CD14-positive monocyte (primary cell): ENCODE results near the gene DLG1. TPM values are rescaled to one million over a fixed set of nuclear protein-coding genes. Genes with fewer than 3 reads are reported as not detected.

Experiments used
- DNase-seq, 3 donors: peaks; one replicate each; pipeline ENCODE4 v3.0.0-alpha.2; 2011 to 2022
- H2AFZ ChIP-seq: 2 replicates; pipeline ENCODE4 v1.6.0; 2012; ENCODE audit warnings: mild to moderate bottlenecking, low read depth, low read length, inconsistent platforms; ENCODE audit not compliant: insufficient read depth, poor library complexity, severe bottlenecking
- H3K27ac ChIP-seq, 2 donors: 1 replicate in 1 of 2; 2 replicates in 1 of 2; pipeline ENCODE4 v1.5.1; 2012 to 2013; ENCODE audit warnings: low read length in 2 of 2, control low read depth in 1 of 2, inconsistent platforms in 1 of 2, low read depth in 1 of 2, mild to moderate bottlenecking in 1 of 2
- H3K27me3 ChIP-seq, 2 donors: one replicate each; pipeline versions ENCODE4 v1.6.0 to v1.6.1; 2011 to 2013; ENCODE audit warnings: low read length in 2 of 2; ENCODE audit not compliant: control insufficient read depth in 2 of 2, insufficient read depth in 2 of 2
- H3K36me3 ChIP-seq, 2 donors: replicated peaks in 1 of 2; 1 replicate in 1 of 2; 2 replicates in 1 of 2; pipeline versions ENCODE4 v1.5.1 to v1.6.1; 2012 to 2013; ENCODE audit warnings: low read length in 2 of 2, control low read depth in 1 of 2, inconsistent platforms in 1 of 2, mild to moderate bottlenecking in 1 of 2; ENCODE audit not compliant: insufficient read depth in 2 of 2, control insufficient read depth in 1 of 2
- H3K4me1 ChIP-seq, 2 donors: 1 replicate in 1 of 2; 2 replicates in 1 of 2; pipeline versions ENCODE4 v1.5.1 to v1.6.1; 2012 to 2013; ENCODE audit warnings: low read length in 2 of 2, control low read depth in 1 of 2, inconsistent platforms in 1 of 2, mild to moderate bottlenecking in 1 of 2, moderate library complexity in 1 of 2; ENCODE audit not compliant: insufficient read depth in 2 of 2, control insufficient read depth in 1 of 2
- H3K4me2 ChIP-seq: replicated peaks from 2 replicates; pipeline ENCODE3; 2012; ENCODE audit warnings: low read length, moderate library complexity, mild to moderate bottlenecking; ENCODE audit not compliant: poor library complexity, severe bottlenecking; ENCODE audit errors: extremely low read depth
- H3K4me3 ChIP-seq, 3 experiments: fragments of 200-600 bp in 1 of 3; sonication (generic) in 1 of 3; replicated peaks in 1 of 3; 1 replicate in 2 of 3; 2 replicates in 1 of 3; pipeline ENCODE4 v1.5.1; 2011 to 2013; ENCODE audit warnings: low read length in 3 of 3, mild to moderate bottlenecking in 3 of 3, control low read depth in 2 of 3, low read depth in 2 of 3, inconsistent platforms in 1 of 3, moderate library complexity in 1 of 3
- H3K79me2 ChIP-seq: 2 replicates; pipeline ENCODE4 v1.6.0; 2012; ENCODE audit warnings: mild to moderate bottlenecking, control low read depth, inconsistent platforms, low read length, moderate library complexity; ENCODE audit not compliant: insufficient read depth
- H3K9ac ChIP-seq: 2 replicates; pipeline ENCODE4 v1.6.0; 2017; ENCODE audit warnings: low read length, mild to moderate bottlenecking; ENCODE audit not compliant: insufficient read depth, poor library complexity, severe bottlenecking
- H3K9me3 ChIP-seq, 2 donors: replicated peaks in 1 of 2; 1 replicate in 1 of 2; 2 replicates in 1 of 2; pipeline versions ENCODE4 v1.5.1 to v1.6.1; 2012 to 2013; ENCODE audit warnings: low read length in 2 of 2, control low read depth in 1 of 2; ENCODE audit not compliant: control insufficient read depth in 1 of 2, insufficient read depth in 1 of 2
- H4K20me1 ChIP-seq: 2 replicates; pipeline ENCODE4 v1.6.0; 2012; ENCODE audit warnings: mild to moderate bottlenecking, low read length, control low read depth, moderate library complexity; ENCODE audit not compliant: insufficient read depth
- H3K27ac Mint-ChIP-seq, 7 donors: one replicate each; pipeline ENCODE4 v1.8.0; 2020; ENCODE audit warnings: mild to moderate bottlenecking in 7 of 7, mixed read lengths in 7 of 7, moderate library complexity in 6 of 7, inconsistent platforms in 2 of 7
- H3K27me3 Mint-ChIP-seq, 3 donors: one replicate each; pipeline ENCODE4 v1.8.0; 2021 to 2022; ENCODE audit warnings: low read depth in 3 of 3, mild to moderate bottlenecking in 3 of 3, mixed read lengths in 3 of 3, moderate library complexity in 3 of 3, inconsistent platforms in 1 of 3
- H3K36me3 Mint-ChIP-seq, 2 donors: one replicate each; pipeline ENCODE4 v1.8.0; 2020; ENCODE audit warnings: mixed read lengths in 2 of 2, inconsistent platforms in 1 of 2, mild to moderate bottlenecking in 1 of 2
- H3K4me1 Mint-ChIP-seq: one replicate; pipeline ENCODE4 v1.8.0; 2020; ENCODE audit warnings: mild to moderate bottlenecking, mixed read lengths
- H3K4me3 Mint-ChIP-seq, 2 donors: one replicate each; pipeline ENCODE4 v1.8.0; 2020; ENCODE audit warnings: mild to moderate bottlenecking in 2 of 2, mixed read lengths in 2 of 2, moderate library complexity in 1 of 2
- H3K9me3 Mint-ChIP-seq, 7 donors: one replicate each; pipeline ENCODE4 v1.8.0; 2020 to 2022; ENCODE audit warnings: mixed read lengths in 7 of 7, mild to moderate bottlenecking in 6 of 7, moderate library complexity in 6 of 7, inconsistent platforms in 2 of 7
- WGBS: methylation state at CpG from one replicate; pipeline ENCODE4 v1.1.5; 2013; ENCODE audit warnings: missing lambda C conversion rate; ENCODE audit not compliant: insufficient coverage; 5-methylcytosine and 5-hydroxymethylcytosine counted together
- intact Hi-C, 2 donors: fragments of 100-400 bp; cut with micrococcal nuclease; formaldehyde crosslinking; loops; one replicate each; pipeline versions ENCODE4 v1.15.0 to v1.15.1; 2023
- polyA plus RNA-seq, 3 donors: library from polyadenylated mRNA; depleted of rRNA in 1 of 3; unstranded in 2 of 3; stranded (reverse) in 1 of 3; fragments of 300-500 nt in 2 of 3; fragments of >200 nt in 1 of 3; fragmentation: Illumina TruSeq in 2 of 3; gene quantifications; 1 replicate in 2 of 3; 2 replicates in 1 of 3; pipeline ENCODE4 v1.2.3, GENCODE V29; 2012 to 2021
- TF ChIP-seq, protein P1 (sequence below): fragments of 200-600 bp; IDR thresholded peaks from one replicate; pipeline ENCODE4 v1.8.0; 2022; ENCODE audit warnings: antibody characterized with exemption, mild to moderate bottlenecking

DLG1 gene
- polyA plus RNA-seq, 3 donors: 6.5 to 21.9 (median 10.2) TPM

DNA sequence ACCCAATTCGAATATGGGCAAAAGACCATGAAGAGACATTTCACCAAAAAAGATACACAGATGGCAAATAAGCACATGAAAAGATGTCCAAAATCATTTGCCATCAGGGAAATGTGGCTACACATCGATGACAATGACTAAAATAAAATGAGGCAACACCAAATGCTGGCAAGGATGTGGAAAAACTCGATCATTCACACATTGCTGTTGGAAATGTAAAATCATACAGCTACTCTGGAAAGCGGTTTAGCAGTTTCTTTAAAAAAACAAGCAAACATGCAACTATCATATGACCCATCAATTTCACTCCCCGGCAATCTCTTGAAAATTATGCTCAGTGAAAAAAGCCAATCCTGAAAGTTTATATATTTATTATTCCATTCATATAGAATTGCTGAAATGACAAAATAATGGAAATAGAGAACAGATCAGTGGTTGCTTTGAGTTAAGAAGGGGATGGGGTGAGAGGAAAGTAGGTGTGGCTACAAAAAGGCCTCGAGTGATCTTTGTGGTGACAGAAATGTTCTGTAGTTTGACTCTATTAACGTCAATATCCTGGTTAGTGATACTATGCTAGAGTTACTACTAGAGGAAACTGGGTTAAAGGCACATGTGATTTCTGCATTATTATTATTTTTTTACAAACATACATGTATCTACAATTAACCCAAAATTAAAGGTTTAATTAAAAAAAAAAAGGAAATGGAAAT lies 45.0 kb downstream of the DLG1 start:
- Histone ChIP-seq H3K79me2 (peaks cover 73% of the 10 kb centered on the region), H3K4me3 (no peak overlapping the region), H4K20me1 (peaks cover 29% of the 10 kb centered on the region), H3K9ac (no peak overlapping the region), H3K4me1 (no peaks in the 10 kb centered on the region), H3K9me3 (peaks cover 16 to 24% of the 10 kb centered on the region in 2 donors), H2AFZ (no peak overlapping the region), H3K27ac (peak overlapping the region in 1 of 2 donors; percentile 10), H3K4me2 (no peak overlapping the region), H3K36me3 (peaks cover 0 to 44% of the 10 kb centered on the region in 2 donors), H3K27me3 (no peaks in the 10 kb centered on the region)
- Mint-ChIP-seq H3K4me1 (peaks cover 6% of the 10 kb centered on the region), H3K27ac (peak overlapping the region in 1 of 7 donors; percentile 66), H3K36me3 (peaks cover 28 to 41% of the 10 kb centered on the region in 2 donors), H3K4me3 (no peak overlapping the region), H3K27me3 (no peaks in the 10 kb centered on the region), H3K9me3 (peaks cover 18 to 31% (median 24%) of the 10 kb centered on the region in 7 donors)
- DNase-seq: no peak
- TF ChIP-seq, protein P1, sequence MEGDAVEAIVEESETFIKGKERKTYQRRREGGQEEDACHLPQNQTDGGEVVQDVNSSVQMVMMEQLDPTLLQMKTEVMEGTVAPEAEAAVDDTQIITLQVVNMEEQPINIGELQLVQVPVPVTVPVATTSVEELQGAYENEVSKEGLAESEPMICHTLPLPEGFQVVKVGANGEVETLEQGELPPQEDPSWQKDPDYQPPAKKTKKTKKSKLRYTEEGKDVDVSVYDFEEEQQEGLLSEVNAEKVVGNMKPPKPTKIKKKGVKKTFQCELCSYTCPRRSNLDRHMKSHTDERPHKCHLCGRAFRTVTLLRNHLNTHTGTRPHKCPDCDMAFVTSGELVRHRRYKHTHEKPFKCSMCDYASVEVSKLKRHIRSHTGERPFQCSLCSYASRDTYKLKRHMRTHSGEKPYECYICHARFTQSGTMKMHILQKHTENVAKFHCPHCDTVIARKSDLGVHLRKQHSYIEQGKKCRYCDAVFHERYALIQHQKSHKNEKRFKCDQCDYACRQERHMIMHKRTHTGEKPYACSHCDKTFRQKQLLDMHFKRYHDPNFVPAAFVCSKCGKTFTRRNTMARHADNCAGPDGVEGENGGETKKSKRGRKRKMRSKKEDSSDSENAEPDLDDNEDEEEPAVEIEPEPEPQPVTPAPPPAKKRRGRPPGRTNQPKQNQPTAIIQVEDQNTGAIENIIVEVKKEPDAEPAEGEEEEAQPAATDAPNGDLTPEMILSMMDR: no peak
- intact Hi-C loops: no loop called here
- WGBS: 50% methylated on average over 2 of the region's 7 CpGs

DNA sequence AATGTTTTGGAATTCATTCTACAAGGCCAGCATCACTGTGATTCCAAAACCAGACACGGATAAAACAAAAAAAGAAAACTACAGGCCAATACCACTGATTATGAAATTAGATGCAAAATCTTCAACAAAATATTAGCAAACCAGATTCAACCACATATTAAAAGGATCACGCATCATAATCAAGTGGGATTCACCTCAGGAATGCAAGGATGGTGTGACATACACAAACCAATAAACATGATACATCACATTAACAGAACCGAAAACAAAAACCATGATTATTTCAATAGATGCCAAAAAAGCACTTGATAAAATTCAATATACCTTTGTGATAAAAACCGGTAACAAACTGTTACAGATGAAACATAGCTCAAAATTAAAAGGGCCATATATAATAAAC lies 48.9 kb downstream of the DLG1 start:
- peaks cover 28 to 54% (median 48%) of the 10 kb centered on the region in 7 donors for H3K9me3 Mint-ChIP-seq
- TF ChIP-seq, protein P1: no peak
- intact Hi-C loops: no loop called here
- Histone ChIP-seq H3K4me2 (no peak overlapping the region), H3K9me3 (peaks cover 36 to 51% of the 10 kb centered on the region in 2 donors), H2AFZ (no peak overlapping the region), H3K27me3 (no peaks in the 10 kb centered on the region), H4K20me1 (peaks cover under 1% of the 10 kb centered on the region), H3K4me1 (no peaks in the 10 kb centered on the region), H3K9ac (no peak overlapping the region), H3K79me2 (peaks cover 65% of the 10 kb centered on the region), H3K27ac (no peak overlapping the region), H3K36me3 (peaks cover 3 to 71% of the 10 kb centered on the region in 2 donors), H3K4me3 (no peak overlapping the region)
- no peaks in the 10 kb centered on the region for H3K27me3 Mint-ChIP-seq
- peaks cover 39 to 68% of the 10 kb centered on the region in 2 donors for H3K36me3 Mint-ChIP-seq
- H3K4me3 Mint-ChIP-seq: no peak overlapping the region
- no peak overlapping the region for H3K27ac Mint-ChIP-seq
- DNase-seq: no peak
- WGBS: 87% methylated on average over 3 of the region's 4 CpGs
- peaks cover 6% of the 10 kb centered on the region for H3K4me1 Mint-ChIP-seq
